ENCODE measurements around the gene FANCC. TPM values are rescaled to one million over a fixed set of nuclear protein-coding genes. Genes with fewer than 3 reads are reported as not detected.

Gene FANCC
- polyA plus RNA-seq, 1 of the 3 experiments (the other 2 are of a cell fraction) = 3.5 TPM

DNA sequence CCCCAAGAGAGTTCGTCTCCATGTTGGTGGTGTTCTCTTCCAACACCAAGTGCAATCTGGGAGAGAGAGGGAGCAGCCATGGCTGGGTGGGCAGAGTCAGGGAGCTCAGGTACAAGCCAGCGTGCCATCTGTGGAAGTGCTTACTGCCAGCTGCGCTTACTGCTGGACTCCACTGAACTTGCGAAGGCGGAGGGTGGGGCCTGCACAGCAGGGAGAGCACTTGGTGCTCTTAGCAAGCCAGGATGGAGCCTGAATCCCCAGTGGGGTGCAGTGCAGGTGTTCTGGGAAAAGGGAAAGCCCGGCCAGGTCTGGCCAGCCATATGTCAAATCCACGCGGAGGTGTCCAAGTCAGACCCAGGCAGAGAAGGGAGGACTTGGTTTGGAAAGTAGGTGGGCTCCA, 142.0 kb downstream of the FANCC start:
- Histone ChIP-seq H3K4me1 (ENCODE audit: control insufficient read depth in 1 of 2, insufficient read depth in 2 of 2, low read depth in 1 of 2, low read length in 1 of 2) (peaks cover 10 to 17% of the 10 kb centered on the region in 2 experiments; a peak in 3 of 4 replicates), H3K27me3 (ENCODE audit: insufficient read depth) (no peaks in the 10 kb centered on the region), H4K20me1 (ENCODE audit: insufficient read depth) (no peaks in the 10 kb centered on the region), H3K9ac (no peak overlapping the region), H3K9me2 (no peaks in the 10 kb centered on the region), H3K4me2 (no peak overlapping the region), H3F3A (replicated peaks; ENCODE audit: insufficient read depth) (peaks cover 10% of the 10 kb centered on the region), H2AFZ (ENCODE audit: low read depth) (no peak overlapping the region), H3K4me3 (ENCODE audit: low read depth in 2 of 2, low read length in 1 of 2) (no peak overlapping the region), H3K36me3 (replicated peaks in 1 of 2; ENCODE audit: control insufficient read depth in 1 of 2, insufficient read depth in 2 of 2, low read length in 1 of 2) (no peaks in the 10 kb centered on the region), H3K9me3 (no peaks in the 10 kb centered on the region), H3K79me2 (ENCODE audit: insufficient read depth) (no peaks in the 10 kb centered on the region), H3K27ac (ENCODE audit: low read depth in 2 of 2, low read length in 1 of 2) (no peak overlapping the region)
- DNase-seq = no peak
- no peak for TF ChIP-seq NRF1 (IDR thresholded peaks at IDR 0.05; ENCODE audit: low read depth, low read length)
- WGBS (ENCODE audit: low lambda C conversion rate) = 100% methylated on average over 5 of the region's 8 CpGs
- ChIA-PET CTCF (interaction anchor here (0.7 to 1.3 kb wide), 4 partner anchors 8 to 32 kb away, joined by 3 read pairs; no protein-coding TSS in a partner anchor), POLR2A (no interaction called here)

DNA sequence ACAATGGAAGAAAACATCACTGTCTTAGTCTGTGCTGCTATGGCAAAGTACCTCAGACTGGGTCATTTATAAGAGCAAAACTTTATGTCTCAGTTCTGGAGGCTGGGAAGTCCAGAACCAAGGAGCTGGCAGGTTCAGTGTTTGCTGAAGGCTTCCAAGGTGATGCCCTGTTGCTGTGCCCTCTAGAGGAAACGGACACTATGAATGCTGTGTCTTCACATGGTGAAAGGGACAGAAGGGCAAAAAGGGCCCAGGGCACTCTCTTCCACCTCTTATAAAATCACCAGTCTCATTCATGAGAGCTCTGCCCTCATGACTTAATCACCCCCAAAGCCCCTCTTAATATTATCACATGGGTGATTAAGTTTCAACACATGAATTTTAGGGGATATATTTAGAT, 143.5 kb downstream of the FANCC start:
- POLR2A ChIA-PET = no interaction called here
- Histone ChIP-seq H3K79me2 (ENCODE audit: insufficient read depth) (no peaks in the 10 kb centered on the region), H2AFZ (ENCODE audit: low read depth) (no peak overlapping the region), H3K9ac (no peak overlapping the region), H3K4me1 (ENCODE audit: control insufficient read depth in 1 of 2, insufficient read depth in 2 of 2, low read depth in 1 of 2, low read length in 1 of 2) (peaks cover 18 to 24% of the 10 kb centered on the region in 2 experiments; a peak in 3 of 4 replicates), H3K9me3 (no peaks in the 10 kb centered on the region), H3K4me2 (no peak overlapping the region), H3F3A (replicated peaks; ENCODE audit: insufficient read depth) (peaks cover 10% of the 10 kb centered on the region), H3K27ac (ENCODE audit: low read depth in 2 of 2, low read length in 1 of 2) (no peak overlapping the region), H4K20me1 (ENCODE audit: insufficient read depth) (no peaks in the 10 kb centered on the region), H3K4me3 (ENCODE audit: low read depth in 2 of 2, low read length in 1 of 2) (no peak overlapping the region), H3K9me2 (no peaks in the 10 kb centered on the region), H3K27me3 (ENCODE audit: insufficient read depth) (no peaks in the 10 kb centered on the region), H3K36me3 (replicated peaks in 1 of 2; ENCODE audit: control insufficient read depth in 1 of 2, insufficient read depth in 2 of 2, low read length in 1 of 2) (no peaks in the 10 kb centered on the region)
- 60% methylated on average over 1 of the region's 1 CpG for WGBS (ENCODE audit: low lambda C conversion rate)
- CTCF ChIA-PET = no interaction called here
- no peak for DNase-seq
- no peak for TF ChIP-seq EP300 (IDR thresholded peaks at IDR 0.05; ENCODE audit: borderline replicate concordance in 1 of 2, low read depth in 1 of 2, low read length in 1 of 2)
- TF ChIP-seq, protein P1, sequence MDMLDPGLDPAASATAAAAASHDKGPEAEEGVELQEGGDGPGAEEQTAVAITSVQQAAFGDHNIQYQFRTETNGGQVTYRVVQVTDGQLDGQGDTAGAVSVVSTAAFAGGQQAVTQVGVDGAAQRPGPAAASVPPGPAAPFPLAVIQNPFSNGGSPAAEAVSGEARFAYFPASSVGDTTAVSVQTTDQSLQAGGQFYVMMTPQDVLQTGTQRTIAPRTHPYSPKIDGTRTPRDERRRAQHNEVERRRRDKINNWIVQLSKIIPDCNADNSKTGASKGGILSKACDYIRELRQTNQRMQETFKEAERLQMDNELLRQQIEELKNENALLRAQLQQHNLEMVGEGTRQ (IDR thresholded peaks at IDR 0.05; ENCODE audit: borderline replicate concordance, low read depth, low read length) = no peak
- TF ChIP-seq, protein P2, sequence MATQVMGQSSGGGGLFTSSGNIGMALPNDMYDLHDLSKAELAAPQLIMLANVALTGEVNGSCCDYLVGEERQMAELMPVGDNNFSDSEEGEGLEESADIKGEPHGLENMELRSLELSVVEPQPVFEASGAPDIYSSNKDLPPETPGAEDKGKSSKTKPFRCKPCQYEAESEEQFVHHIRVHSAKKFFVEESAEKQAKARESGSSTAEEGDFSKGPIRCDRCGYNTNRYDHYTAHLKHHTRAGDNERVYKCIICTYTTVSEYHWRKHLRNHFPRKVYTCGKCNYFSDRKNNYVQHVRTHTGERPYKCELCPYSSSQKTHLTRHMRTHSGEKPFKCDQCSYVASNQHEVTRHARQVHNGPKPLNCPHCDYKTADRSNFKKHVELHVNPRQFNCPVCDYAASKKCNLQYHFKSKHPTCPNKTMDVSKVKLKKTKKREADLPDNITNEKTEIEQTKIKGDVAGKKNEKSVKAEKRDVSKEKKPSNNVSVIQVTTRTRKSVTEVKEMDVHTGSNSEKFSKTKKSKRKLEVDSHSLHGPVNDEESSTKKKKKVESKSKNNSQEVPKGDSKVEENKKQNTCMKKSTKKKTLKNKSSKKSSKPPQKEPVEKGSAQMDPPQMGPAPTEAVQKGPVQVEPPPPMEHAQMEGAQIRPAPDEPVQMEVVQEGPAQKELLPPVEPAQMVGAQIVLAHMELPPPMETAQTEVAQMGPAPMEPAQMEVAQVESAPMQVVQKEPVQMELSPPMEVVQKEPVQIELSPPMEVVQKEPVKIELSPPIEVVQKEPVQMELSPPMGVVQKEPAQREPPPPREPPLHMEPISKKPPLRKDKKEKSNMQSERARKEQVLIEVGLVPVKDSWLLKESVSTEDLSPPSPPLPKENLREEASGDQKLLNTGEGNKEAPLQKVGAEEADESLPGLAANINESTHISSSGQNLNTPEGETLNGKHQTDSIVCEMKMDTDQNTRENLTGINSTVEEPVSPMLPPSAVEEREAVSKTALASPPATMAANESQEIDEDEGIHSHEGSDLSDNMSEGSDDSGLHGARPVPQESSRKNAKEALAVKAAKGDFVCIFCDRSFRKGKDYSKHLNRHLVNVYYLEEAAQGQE (IDR thresholded peaks at IDR 0.05; ENCODE audit: low read depth, low read length) = no peak

DNA sequence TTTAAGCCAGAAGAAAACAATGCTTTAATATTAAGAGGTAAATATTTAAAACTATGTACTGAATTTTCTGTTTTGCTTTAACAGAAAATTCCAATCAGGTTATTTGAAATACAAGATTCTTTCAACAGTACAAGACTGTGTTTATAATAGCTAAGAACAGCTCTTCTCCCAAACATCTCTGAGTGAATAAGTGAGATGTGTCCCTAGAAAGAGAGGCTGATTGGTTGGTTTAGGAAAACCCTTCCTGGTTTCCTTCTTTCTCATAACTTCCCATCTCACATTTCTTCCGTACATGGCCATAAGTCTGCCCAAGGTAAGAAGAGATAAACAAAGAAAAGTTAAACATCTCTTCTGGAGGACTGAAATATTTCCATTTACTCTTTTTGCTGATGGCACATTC, 145.9 kb downstream of the FANCC start:
- Histone ChIP-seq H3K9me3 (no peaks in the 10 kb centered on the region), H4K20me1 (ENCODE audit: insufficient read depth) (no peaks in the 10 kb centered on the region), H3K9ac (no peak overlapping the region), H3K4me2 (no peak overlapping the region), H3F3A (replicated peaks; ENCODE audit: insufficient read depth) (peaks cover 10% of the 10 kb centered on the region), H3K4me1 (ENCODE audit: control insufficient read depth in 1 of 2, insufficient read depth in 2 of 2, low read depth in 1 of 2, low read length in 1 of 2) (peaks cover 16 to 18% of the 10 kb centered on the region in 2 experiments; a peak in 3 of 4 replicates), H3K27ac (ENCODE audit: low read depth in 2 of 2, low read length in 1 of 2) (peak overlapping the region; percentile 36 to 58; a peak in 2 of 4 replicates), H3K9me2 (no peaks in the 10 kb centered on the region), H3K36me3 (replicated peaks in 1 of 2; ENCODE audit: control insufficient read depth in 1 of 2, insufficient read depth in 2 of 2, low read length in 1 of 2) (peaks cover 2 to 9% of the 10 kb centered on the region in 2 experiments), H3K27me3 (ENCODE audit: insufficient read depth) (no peaks in the 10 kb centered on the region), H3K79me2 (ENCODE audit: insufficient read depth) (no peaks in the 10 kb centered on the region), H3K4me3 (ENCODE audit: low read depth in 2 of 2, low read length in 1 of 2) (no peak overlapping the region), H2AFZ (ENCODE audit: low read depth) (peak overlapping the region; percentile 5; the same call in 1 of the 2 replicates)
- DNase-seq = no peak
- ChIA-PET POLR2A (no interaction called here), CTCF (interaction anchor here (0.6 kb wide), 1 partner anchor 8 kb away, joined by 3 read pairs; no protein-coding TSS in a partner anchor)
- 100% methylated on average over 1 of the region's 1 CpG for WGBS (ENCODE audit: low lambda C conversion rate)
- TF ChIP-seq MEF2A (IDR thresholded peaks at IDR 0.05; ENCODE audit: borderline replicate concordance, low read depth) (no peak), NFIC (IDR thresholded peaks at IDR 0.05; ENCODE audit: borderline replicate concordance) (no peak), GABPA (IDR thresholded peaks at IDR 0.05; ENCODE audit: low read depth) (no peak), JUND (IDR thresholded peaks at IDR 0.05) (no peak), TAF1 (IDR thresholded peaks at IDR 0.05; ENCODE audit: borderline replicate concordance, low read depth, low read length) (no peak)
- TF ChIP-seq, protein P1 (IDR thresholded peaks at IDR 0.05; ENCODE audit: borderline replicate concordance, low read depth, low read length) = no peak
